ENCODE data around the gene NHSL2. TPM values are rescaled to one million over a fixed set of nuclear protein-coding genes. Genes with fewer than 3 reads are reported as not detected.

The NHSL2 gene
- total RNA-seq, 2 experiments from 2014 or later: 7.9 to 8.7 TPM

- ChIA-PET POLR2A (no interaction called here), CTCF (interaction anchor here (1.2 to 1.8 kb wide), 4 partner anchors 9 to 96 kb away, joined by 4 to 5 read pairs (median 4); no protein-coding TSS in a partner anchor)
- Mint-ChIP-seq H3K9me3 (no peaks in the 10 kb centered on the region), H3K36me3 (ENCODE audit: low read depth) (no peaks in the 10 kb centered on the region), H3K27me3 (peaks cover 5% of the 10 kb centered on the region), H3K4me3 (no peak overlapping the region), H3K27ac (no peak overlapping the region), H3K4me1 (peaks cover 4% of the 10 kb centered on the region)
- DNase-seq: no peak
Observed at GRCh38 chrX:72031118-72031517, 120.5 kb downstream of the NHSL2 start.

- CTCF ChIA-PET: interaction anchor here (1.2 to 1.8 kb wide), 4 partner anchors 9 to 95 kb away, joined by 4 to 5 read pairs (median 4); no protein-coding TSS in a partner anchor
- H3K4me3 Mint-ChIP-seq: no peak overlapping the region
- H3K4me1 Mint-ChIP-seq: peaks cover 2% of the 10 kb centered on the region
- POLR2A ChIA-PET: interaction anchor here (0.6 kb wide), 1 partner anchor 44 kb away, joined by 3 read pairs; no protein-coding TSS in a partner anchor
- peaks cover 7% of the 10 kb centered on the region for H3K27me3 Mint-ChIP-seq
- H3K9me3 Mint-ChIP-seq: no peaks in the 10 kb centered on the region
- no peaks in the 10 kb centered on the region for H3K36me3 Mint-ChIP-seq (ENCODE audit: low read depth)
- DNase-seq: no peak
- H3K27ac Mint-ChIP-seq: no peak overlapping the region
Observed at GRCh38 chrX:72031634-72032033, 121.0 kb downstream of the NHSL2 start.

GRCh38 chrX:72037601-72038000, 127.0 kb downstream of the NHSL2 start:
- no peak overlapping the region for H3K27ac Mint-ChIP-seq
- DNase-seq: no peak
- CTCF ChIA-PET: interaction anchor here (0.8 kb wide), 1 partner anchor 12 kb away, joined by 3 read pairs; no protein-coding TSS in a partner anchor
- H3K9me3 Mint-ChIP-seq: no peaks in the 10 kb centered on the region
- peaks cover 2% of the 10 kb centered on the region for H3K4me1 Mint-ChIP-seq
- H3K36me3 Mint-ChIP-seq (ENCODE audit: low read depth): no peaks in the 10 kb centered on the region
- POLR2A ChIA-PET: no interaction called here
- peaks cover 5% of the 10 kb centered on the region for H3K27me3 Mint-ChIP-seq
- no peak overlapping the region for H3K4me3 Mint-ChIP-seq

- no peaks in the 10 kb centered on the region for H3K36me3 Mint-ChIP-seq (ENCODE audit: low read depth)
- ChIA-PET POLR2A (no interaction called here), CTCF (no interaction called here)
- peaks cover 6% of the 10 kb centered on the region for H3K4me1 Mint-ChIP-seq
- no peak for DNase-seq
- H3K27ac Mint-ChIP-seq: no peak overlapping the region
- H3K9me3 Mint-ChIP-seq: no peaks in the 10 kb centered on the region
- peaks cover 5% of the 10 kb centered on the region for H3K27me3 Mint-ChIP-seq
- H3K4me3 Mint-ChIP-seq: no peak overlapping the region
Observed at GRCh38 chrX:72038016-72038415, 127.4 kb downstream of the NHSL2 start.

GRCh38 chrX:72038868-72039267, 128.2 kb downstream of the NHSL2 start:
- DNase-seq: no peak
- H3K4me3 Mint-ChIP-seq: no peak overlapping the region
- ChIA-PET POLR2A (no interaction called here), CTCF (no interaction called here)
- no peak overlapping the region for H3K27ac Mint-ChIP-seq
- H3K9me3 Mint-ChIP-seq: no peaks in the 10 kb centered on the region
- H3K36me3 Mint-ChIP-seq (ENCODE audit: low read depth): no peaks in the 10 kb centered on the region
- peaks cover 9% of the 10 kb centered on the region for H3K4me1 Mint-ChIP-seq
- peaks cover 5% of the 10 kb centered on the region for H3K27me3 Mint-ChIP-seq

GRCh38 chrX:72040506-72040905, 129.9 kb downstream of the NHSL2 start:
- Mint-ChIP-seq H3K4me3 (no peak overlapping the region), H3K27ac (no peak overlapping the region), H3K27me3 (peaks cover 6% of the 10 kb centered on the region), H3K9me3 (no peaks in the 10 kb centered on the region), H3K4me1 (peaks cover 9% of the 10 kb centered on the region), H3K36me3 (ENCODE audit: low read depth) (no peaks in the 10 kb centered on the region)
- CTCF ChIA-PET: interaction anchor here (1.0 kb wide), 1 partner anchor 22 kb away, joined by 3 read pairs; no protein-coding TSS in a partner anchor
- POLR2A ChIA-PET: no interaction called here
- no peak for DNase-seq

- H3K4me3 Mint-ChIP-seq: no peak overlapping the region
Observed at GRCh38 chrX:72041176-72041575, 130.5 kb downstream of the NHSL2 start.

GRCh38 chrX:72041871-72042851, 131.5 kb downstream of the NHSL2 start:
- no peak overlapping the region for H3K27ac Mint-ChIP-seq
- no peak for DNase-seq
- peaks cover 3% of the 10 kb centered on the region for H3K27me3 Mint-ChIP-seq
- CTCF ChIA-PET: interaction anchor here (0.6 kb wide), 1 partner anchor 531 kb away, joined by 4 read pairs; no protein-coding TSS in a partner anchor
- no peaks in the 10 kb centered on the region for H3K36me3 Mint-ChIP-seq (ENCODE audit: low read depth)
- H3K4me3 Mint-ChIP-seq: no peak overlapping the region
- POLR2A ChIA-PET: no interaction called here
- peaks cover 24% of the 10 kb centered on the region for H3K4me1 Mint-ChIP-seq
- H3K9me3 Mint-ChIP-seq: no peaks in the 10 kb centered on the region

More at GRCh38 chrX:72041176-72041575, 130.5 kb downstream of the NHSL2 start:
- H3K9me3 Mint-ChIP-seq: no peaks in the 10 kb centered on the region
- H3K27ac Mint-ChIP-seq: no peak overlapping the region
- H3K4me1 Mint-ChIP-seq: peaks cover 14% of the 10 kb centered on the region
- DNase-seq: no peak
- POLR2A ChIA-PET: no interaction called here
- CTCF ChIA-PET: no interaction called here
- H3K36me3 Mint-ChIP-seq (ENCODE audit: low read depth): no peaks in the 10 kb centered on the region
- peaks cover 6% of the 10 kb centered on the region for H3K27me3 Mint-ChIP-seq

- peaks cover 3% of the 10 kb centered on the region for H3K27me3 Mint-ChIP-seq
- CTCF ChIA-PET: interaction anchor here (1.2 kb wide), 1 partner anchor 22 kb away, joined by 3 read pairs; no protein-coding TSS in a partner anchor
- H3K4me3 Mint-ChIP-seq: no peak overlapping the region
- no peaks in the 10 kb centered on the region for H3K36me3 Mint-ChIP-seq (ENCODE audit: low read depth)
- peaks cover 29% of the 10 kb centered on the region for H3K4me1 Mint-ChIP-seq
- no peaks in the 10 kb centered on the region for H3K9me3 Mint-ChIP-seq
- no peak for DNase-seq
- POLR2A ChIA-PET: no interaction called here
- H3K27ac Mint-ChIP-seq: no peak overlapping the region
Observed at GRCh38 chrX:72042852-72043248, 132.2 kb downstream of the NHSL2 start.

GRCh38 chrX:72043636-72044035, 133.0 kb downstream of the NHSL2 start:
- H3K27ac Mint-ChIP-seq: no peak overlapping the region
- peaks cover 32% of the 10 kb centered on the region for H3K4me1 Mint-ChIP-seq
- ChIA-PET CTCF (interaction anchor here (1.2 kb wide), 1 partner anchor 22 kb away, joined by 3 read pairs; no protein-coding TSS in a partner anchor), POLR2A (no interaction called here)
- H3K27me3 Mint-ChIP-seq: peaks cover 3% of the 10 kb centered on the region
- no peaks in the 10 kb centered on the region for H3K36me3 Mint-ChIP-seq (ENCODE audit: low read depth)
- no peaks in the 10 kb centered on the region for H3K9me3 Mint-ChIP-seq
- H3K4me3 Mint-ChIP-seq: no peak overlapping the region
- DNase-seq: no peak

GRCh38 chrX:72045141-72045540, 134.5 kb downstream of the NHSL2 start:
- no peaks in the 10 kb centered on the region for H3K9me3 Mint-ChIP-seq
- peaks cover 5% of the 10 kb centered on the region for H3K27me3 Mint-ChIP-seq
- H3K36me3 Mint-ChIP-seq (ENCODE audit: low read depth): no peaks in the 10 kb centered on the region
- ChIA-PET CTCF (interaction anchor here (0.6 to 1.5 kb wide), 2 partner anchors 23 to 82 kb away, joined by 3 to 4 read pairs; no protein-coding TSS in a partner anchor), POLR2A (no interaction called here)
- no peak overlapping the region for H3K4me3 Mint-ChIP-seq
- H3K4me1 Mint-ChIP-seq: peaks cover 39% of the 10 kb centered on the region
- no peak overlapping the region for H3K27ac Mint-ChIP-seq
- DNase-seq: no peak

GRCh38 chrX:72045552-72046277, 135.1 kb downstream of the NHSL2 start:
- Mint-ChIP-seq H3K4me3 (no peak overlapping the region), H3K27ac (no peak overlapping the region), H3K27me3 (peaks cover 5% of the 10 kb centered on the region), H3K4me1 (peaks cover 39% of the 10 kb centered on the region), H3K36me3 (ENCODE audit: low read depth) (no peaks in the 10 kb centered on the region), H3K9me3 (no peaks in the 10 kb centered on the region)
- CTCF ChIA-PET: interaction anchor here (0.6 to 1.5 kb wide), 2 partner anchors 24 to 81 kb away, joined by 3 to 4 read pairs; no protein-coding TSS in a partner anchor
- POLR2A ChIA-PET: no interaction called here
- no peak for DNase-seq

- Mint-ChIP-seq H3K36me3 (ENCODE audit: low read depth) (no peaks in the 10 kb centered on the region), H3K9me3 (no peaks in the 10 kb centered on the region), H3K4me3 (no peak overlapping the region), H3K27ac (no peak overlapping the region), H3K4me1 (peaks cover 39% of the 10 kb centered on the region), H3K27me3 (peaks cover 10% of the 10 kb centered on the region)
- no peak for DNase-seq
- ChIA-PET POLR2A (no interaction called here), CTCF (interaction anchor here (1.0 kb wide), 1 partner anchor 26 kb away, joined by 6 read pairs; no protein-coding TSS in a partner anchor)
Observed at GRCh38 chrX:72046447-72046846, 135.8 kb downstream of the NHSL2 start.

All from activated CD4-positive, alpha-beta memory T cell treated with anti-CD3 and anti-CD28 coated beads, Interleukin-2, amount 10 ng/mL, durations not matched to agents 7 days and 5 days (primary cell).